NCI-H524 (cell line): ENCODE data around the gene CCND1.
"Not testable (repeated sequence)": the region's sequence is repeated elsewhere in the genome, so short reads cannot be mapped to it uniquely, and the experiment has no call there.

Experiments
- DNase-seq, 2 experiments: peaks; one replicate each; lab custom pipeline; 2025; lab: John Stamatoyannopoulos, UW

CCND1 gene

DNA sequence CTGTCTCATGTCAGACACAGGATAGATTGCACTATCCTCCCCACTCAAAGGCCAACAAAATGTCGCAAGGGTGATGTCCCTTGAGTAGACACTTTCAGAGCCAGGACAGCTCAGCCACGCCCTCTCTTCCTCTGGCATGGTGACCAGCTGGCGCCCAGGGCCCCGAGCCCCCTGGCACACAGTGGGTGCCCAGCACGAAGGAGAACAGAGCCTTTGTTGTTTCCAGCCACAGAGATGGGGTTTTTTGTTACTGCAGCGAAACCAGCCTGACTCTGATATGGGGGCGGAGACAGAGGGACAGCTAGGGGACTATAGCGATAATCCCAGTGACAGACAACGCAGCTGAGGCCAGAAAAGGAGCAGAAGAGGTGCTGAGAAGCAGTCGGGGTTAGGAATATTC lies 23.3 kb upstream of the CCND1 start:
- no peak for DNase-seq

DNA sequence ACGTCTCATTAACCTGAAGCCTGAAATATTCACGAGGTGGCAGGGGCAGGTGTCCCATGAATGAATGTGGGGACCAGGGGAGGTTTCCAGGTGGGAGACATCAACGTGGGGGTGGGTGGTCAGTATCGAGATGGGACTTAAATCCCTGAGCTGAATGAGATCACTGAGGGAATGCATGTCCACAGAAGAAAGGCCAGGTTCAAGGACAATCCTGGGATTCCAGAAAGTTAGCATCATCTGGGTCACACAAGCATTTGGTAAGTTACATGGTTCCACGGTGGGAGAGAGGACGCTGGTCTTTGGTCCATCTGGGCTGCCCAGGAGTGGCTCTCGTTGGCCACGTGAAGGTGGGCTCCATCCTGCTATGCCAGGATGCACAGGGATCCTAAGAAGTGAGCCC lies 22.7 kb upstream of the CCND1 start:
- no peak for DNase-seq

DNA sequence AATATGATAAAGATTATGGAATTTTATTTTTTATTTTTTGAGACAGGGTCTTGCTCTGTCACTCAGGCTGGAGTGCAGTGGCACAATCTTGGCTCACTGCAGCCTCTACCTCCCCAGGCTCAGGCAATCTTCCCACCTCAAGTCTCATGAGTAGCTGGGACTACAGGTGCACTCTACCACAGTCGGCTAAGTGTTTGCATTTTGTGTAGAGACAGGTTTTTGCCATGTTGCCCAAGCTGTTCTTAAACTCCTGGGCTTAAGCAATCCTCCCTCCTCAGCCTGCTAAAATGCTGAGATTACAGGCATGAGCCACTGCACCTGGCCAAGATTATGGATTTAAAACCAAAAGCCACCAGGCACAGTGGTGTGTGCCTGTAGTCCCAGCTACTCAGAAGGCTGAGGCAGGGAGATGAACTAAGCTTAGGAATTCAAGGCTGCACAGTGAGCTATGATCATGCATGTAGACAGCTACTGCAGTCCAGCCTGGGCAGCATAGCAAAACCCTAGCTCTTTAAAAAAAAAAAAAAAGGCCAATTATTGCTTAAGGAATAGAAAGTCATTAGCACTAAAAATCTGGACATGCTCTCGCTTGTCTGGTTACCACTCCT lies 20.2 kb upstream of the CCND1 start:
- DNase-seq = peak in 1 of 2 experiments; percentile 18

DNA sequence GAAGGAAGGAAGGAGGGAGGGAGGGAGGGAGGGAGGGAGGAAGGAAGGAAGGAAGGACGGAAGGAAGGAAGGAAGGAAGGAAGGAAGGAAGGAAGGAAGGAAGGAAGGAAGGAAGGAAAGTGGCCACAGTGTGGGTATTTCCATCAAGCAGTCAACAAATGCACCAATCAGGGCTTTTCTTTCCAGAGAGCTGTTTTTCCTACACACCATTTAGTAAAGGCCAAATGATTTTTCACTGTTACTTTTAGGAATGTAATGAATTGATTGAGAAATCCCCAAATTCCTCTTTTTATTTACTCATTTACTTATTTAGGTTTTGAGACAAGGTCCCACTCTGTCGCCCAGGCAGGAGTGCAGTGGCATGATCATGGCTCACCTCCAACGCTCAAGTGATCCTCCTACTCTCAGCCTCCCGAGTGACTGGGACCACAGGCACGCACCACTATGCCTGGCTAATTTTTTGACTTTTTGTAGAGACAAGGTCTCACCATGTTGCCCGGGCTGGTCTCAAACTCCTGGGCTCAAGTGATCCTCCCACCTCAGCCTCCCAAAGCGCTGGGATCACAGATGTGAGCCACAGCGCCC lies 18.8 kb upstream of the CCND1 start:
- DNase-seq = not testable (repeated sequence)

DNA sequence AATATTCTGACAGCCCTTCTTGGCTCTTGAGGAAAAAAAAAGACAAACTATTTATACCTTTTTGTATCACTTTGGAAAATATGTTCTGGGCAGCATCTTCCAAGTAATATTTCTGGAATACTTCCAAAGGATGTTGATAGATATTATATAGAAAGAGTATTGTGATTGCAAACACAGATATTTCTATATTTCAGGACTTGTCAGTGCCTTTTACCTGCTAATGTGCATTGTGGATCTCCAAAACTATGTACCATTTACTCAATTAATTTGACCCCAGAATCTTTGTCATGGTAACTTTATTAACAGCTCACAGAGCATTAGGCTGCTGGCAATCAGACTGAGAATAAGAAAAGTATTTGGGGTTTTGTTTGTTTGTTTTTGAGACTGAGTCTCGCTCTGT lies 16.7 kb upstream of the CCND1 start:
- no peak for DNase-seq

DNA sequence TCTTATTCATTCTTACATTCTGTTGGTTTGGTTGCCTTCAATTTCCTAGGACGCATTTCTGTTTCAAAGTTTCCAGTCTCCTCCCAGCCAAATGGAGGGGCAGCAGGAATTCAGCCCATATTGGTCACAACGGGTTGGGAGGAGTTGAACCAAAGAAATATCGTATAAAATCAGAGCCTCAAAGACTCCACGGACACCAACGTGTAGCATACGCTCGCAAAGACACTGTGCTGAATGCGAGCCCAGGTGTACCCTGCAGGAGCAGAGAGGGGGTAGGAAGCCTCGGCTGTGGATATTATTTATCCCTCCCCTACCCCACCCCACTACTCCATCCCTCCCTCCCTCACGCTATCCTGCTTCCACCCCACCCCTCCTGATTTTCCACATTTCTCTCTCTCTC lies 15.5 kb upstream of the CCND1 start:
- DNase-seq = no peak

DNA sequence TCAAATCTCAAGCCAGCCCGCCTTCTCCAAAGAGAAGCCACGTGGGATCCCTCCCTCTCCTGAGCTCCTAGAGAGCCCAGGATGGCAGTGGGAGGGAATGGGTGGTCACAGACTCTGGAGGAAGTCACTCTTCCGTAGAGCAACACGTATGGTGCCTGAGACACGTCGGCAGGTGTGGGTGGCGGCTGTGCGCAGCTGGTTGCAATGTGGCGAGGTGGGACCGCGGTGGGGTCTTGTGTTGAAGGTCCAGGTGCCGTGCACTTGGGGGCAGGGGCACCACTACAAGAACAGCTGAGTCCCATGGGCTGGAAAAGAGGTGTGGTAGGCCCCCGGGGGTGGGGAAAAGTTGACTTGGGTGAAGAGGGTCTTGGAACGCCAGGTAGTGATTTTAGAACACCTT lies 13.4 kb upstream of the CCND1 start:
- no peak for DNase-seq

DNA sequence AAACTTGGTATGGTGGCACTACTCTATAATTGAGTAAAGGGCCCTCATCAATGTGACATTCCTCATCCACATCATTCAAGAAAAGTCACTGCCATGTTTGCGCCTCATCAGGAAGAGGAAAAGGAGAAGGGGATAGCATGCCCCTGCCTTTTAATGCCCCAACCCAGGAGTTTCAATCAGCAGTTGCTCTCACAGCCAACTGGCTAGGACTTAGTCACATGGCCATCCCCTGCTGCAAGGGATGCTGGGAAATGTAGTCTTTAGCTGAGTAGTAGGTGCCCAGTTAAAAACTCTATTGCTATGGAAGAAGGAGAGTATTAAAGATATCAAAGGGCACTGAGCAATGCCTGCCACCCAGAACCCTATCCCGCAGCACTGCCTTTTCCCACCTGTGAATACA lies 10.9 kb upstream of the CCND1 start:
- no peak for DNase-seq

DNA sequence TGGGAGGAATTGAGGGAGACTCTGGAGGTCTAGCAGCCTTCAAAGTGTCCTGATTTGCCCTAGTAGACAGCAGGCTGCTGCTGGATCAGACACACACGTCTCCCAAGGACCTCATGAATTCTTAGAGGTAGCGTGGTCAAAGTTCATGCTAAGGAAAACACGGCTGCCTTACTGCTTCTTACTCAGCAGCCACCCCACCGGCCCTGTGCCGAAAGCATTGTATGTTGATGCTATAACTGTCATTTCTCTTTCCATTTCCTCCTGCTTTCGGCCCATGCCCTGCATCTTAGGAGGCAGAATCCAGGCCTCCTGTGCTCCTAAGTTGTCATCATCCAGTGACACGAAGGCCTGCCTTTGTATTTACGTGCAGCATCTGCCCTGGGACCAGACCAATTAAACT lies 10.5 kb upstream of the CCND1 start:
- no peak for DNase-seq

DNA sequence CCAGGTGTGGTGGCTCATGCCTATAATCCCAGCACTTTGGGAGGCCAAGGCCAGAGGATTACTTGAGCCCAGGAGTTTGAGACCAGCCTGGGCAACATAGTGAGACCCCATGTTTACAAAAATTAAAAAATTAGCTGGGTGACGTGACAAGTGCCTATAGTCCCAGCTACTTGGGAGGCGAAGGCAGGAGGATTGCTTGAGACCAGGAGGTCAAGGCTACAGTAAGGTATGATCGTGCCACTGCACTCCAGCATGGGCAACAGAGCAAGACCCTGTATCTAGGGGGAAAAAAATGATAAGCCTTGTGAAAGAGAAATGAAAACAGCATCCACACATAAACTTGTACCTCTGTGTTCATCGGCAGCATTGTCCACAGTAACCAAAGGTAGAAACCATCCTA lies 8.1 kb upstream of the CCND1 start:
- DNase-seq = no peak

DNA sequence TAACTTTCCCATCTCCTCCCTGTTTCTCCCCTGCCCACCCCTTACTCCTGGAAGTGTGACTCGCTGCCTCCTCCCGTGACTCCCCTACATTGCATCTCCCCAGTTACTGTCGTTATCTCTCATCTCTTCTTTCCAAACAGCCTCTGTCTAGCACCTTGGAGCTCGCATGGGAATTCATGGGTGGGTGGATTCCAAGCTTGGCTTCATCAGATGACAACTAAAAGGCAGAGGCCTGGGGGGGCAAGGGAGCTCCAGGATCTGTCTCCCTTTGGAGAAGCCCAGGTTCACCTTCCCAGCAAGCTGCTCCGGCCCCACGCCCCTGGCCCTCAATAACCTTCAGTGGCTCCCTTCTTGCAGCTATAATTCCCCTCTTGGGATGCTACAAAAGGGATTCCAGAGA lies 6.9 kb upstream of the CCND1 start:
- no peak for DNase-seq

DNA sequence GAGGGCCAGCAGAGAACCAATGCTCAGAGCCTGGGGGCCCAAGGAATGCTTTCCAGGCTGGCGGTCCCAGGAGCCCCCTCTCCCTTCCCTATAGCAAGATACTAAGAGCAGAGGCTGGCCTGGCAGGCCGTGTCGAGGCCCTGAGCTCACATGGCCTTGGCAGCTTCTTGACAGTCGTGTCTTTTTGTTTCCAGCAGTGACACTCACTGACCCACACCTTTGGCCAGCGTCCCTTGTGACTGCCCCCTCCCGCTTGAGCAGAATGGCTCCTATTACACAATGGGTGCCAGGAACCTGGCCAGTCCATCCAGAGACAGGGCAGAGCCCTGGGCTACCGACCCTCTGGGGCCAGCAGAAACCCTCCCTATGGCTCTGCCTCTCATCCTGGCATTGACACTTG lies 6.4 kb upstream of the CCND1 start:
- no peak for DNase-seq

DNA sequence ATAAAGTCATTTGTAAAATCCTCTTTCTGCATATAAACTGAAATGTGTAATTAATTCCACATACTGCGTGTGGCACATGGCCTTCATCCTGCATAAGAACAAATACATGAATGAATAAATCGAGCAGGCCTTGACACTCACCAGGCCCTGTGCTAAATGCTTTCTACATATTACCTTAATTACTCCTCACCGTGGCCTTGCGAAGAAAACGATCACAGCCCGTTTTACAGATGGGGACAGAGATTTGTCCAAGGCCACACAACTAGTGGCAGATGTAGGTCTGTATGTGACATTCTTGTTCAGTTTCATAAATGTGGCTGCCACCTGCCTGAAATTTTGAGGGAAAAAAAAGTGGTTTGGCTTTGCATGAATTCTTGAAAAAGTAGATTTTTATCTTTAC lies 5.8 kb upstream of the CCND1 start:
- no peak for DNase-seq

DNA sequence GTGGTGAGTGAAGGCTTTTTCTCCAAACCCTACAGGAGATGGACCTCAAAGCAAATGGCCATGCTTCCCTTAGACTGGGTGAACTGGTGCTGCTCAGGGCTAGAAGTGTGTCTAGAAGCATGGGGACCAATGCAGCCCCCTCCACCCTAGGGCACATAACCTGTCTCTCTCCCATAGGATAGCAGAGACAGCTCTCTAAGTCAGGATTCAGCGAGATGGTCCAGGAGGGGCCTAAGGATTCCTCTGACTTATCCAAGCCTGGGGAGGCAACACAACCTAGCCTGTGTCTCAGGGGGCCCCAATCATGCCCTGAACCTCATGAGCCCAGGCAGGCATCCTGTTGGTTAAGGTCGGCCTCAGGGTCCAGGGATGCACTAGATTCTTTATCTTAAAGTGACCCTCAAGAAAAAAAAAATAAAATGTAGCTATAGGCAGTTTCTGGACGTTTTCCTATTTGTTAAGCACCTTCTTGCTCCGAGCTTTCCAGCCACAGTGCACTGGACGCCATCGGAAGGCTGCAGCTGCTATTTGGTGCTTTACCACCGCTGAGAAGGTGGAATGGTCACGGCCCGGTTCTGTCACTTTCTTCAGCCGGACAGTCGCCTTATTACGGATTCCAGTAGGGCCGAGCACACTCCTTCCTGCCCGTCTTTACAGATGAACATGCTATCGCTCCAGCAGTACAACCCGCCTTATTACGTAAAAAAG lies 5.0 kb upstream of the CCND1 start:
- no peak for DNase-seq

DNA sequence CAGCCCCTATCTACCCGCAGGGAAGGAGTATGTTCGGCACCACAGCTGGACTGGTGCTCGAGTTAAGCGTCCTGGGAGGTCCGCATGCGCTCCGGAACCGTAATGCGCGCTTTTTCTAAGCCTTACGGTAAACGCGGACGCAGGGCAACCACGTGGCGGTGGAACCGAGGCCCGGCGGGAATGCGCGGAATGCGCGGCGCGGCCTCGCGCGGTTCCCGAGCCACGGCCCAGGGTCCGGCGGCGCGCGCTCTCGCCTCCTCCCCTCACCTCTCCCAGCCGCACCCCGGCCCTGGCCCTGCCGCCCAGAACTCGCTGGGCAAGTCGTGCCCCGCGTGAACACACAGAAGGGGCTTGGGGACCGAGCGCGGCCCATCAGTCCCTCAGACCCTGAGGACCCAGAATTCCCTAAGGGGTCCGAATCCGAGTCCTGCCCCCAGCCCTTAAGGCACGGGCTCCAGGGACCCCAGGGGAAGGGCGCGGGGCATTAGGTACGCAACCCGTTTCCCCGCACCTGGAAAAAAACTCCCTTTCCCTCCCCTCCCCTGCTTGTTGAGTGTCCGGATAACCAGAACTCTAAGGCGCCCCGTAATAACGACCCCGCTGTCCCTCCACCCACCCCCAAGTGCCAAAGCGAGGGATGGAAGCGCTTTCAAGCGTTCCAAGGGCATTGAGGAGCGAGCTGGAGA lies 4.3 kb upstream of the CCND1 start:
- DNase-seq = peak; percentile 58 to 82

DNA sequence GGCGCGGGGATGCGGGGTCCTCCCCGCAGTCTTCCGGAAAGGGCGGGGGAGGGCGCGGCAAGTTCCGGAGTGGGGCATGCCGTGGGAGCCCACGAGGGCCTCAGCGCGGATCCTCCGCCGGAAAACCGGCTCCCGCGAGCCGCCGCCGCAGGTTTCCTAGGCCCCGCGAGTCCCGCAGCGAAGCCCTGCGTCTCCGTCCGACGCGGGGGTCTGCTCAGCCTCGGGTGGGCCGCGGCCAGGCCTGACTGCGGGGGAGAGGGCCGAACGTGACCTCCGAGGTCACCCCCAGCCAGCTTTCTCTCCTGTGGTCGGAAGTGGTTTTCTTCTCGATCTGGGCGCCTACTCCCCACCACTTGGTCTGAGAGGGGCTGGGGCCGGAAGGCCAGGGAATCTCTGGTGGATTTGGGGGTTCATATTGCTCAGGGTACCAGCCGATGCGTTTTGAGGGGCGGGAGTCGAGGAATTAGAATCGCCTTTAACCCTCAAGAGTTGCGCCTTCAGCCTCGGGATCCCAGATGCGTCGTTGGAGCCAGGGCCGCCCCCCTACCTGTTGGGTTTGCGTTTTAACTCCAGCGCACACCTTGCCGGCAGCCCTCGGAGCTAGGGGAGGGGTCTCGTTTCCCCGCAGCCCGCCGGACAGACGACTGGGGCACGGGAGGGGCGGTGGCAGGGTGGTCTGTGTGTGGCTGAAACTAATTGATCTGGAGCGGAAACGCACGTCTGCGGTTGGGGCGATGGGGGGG lies 3.6 kb upstream of the CCND1 start:
- DNase-seq = peak in 1 of 2 experiments; percentile 24

DNA sequence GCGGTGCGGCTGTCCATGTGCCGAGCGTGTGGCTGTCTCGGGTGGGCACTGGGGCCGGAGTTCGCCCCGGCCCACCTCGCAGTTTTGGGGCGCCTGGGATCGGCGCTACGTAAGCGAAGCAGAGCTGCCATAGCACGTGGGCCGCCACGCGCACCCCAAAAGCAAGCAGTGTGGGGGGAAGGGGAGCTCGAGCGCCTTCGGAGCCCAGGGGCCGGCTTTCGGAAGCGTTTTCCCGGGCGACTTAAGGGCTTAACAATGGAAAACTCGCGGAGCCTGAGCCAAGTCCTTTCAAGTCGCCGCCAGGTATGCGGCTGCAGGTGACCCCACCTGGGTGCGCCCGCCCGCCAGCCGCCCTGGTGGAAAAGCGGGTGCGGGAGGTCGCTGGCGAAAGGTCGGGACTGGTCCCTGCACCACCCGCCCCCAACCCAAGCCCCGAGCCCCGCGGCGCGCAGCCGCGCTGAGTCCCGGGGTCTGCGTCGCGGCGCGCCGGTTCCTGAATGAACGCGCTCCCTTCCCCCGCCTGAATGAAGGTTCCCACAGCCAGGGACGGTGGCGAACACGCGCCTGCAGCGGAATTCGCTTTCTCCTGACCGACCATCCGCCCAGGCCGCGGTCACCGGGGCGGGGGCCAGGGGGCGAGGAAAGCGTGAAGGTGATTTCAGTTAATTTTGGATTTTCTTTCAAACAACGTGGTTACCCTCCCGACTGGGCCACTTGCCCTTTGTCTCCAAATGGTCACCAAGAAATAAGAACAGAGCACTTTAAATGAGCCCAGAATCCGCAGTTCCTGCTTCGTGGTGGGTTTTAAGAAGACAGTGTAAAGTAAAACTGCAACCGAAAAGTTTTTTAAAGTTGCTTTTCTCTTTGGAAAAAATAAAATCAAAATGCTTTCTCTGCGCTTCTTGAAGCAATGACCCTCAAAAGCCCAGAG lies 2.8 kb upstream of the CCND1 start:
- DNase-seq = peak; percentile 53 to 73

DNA sequence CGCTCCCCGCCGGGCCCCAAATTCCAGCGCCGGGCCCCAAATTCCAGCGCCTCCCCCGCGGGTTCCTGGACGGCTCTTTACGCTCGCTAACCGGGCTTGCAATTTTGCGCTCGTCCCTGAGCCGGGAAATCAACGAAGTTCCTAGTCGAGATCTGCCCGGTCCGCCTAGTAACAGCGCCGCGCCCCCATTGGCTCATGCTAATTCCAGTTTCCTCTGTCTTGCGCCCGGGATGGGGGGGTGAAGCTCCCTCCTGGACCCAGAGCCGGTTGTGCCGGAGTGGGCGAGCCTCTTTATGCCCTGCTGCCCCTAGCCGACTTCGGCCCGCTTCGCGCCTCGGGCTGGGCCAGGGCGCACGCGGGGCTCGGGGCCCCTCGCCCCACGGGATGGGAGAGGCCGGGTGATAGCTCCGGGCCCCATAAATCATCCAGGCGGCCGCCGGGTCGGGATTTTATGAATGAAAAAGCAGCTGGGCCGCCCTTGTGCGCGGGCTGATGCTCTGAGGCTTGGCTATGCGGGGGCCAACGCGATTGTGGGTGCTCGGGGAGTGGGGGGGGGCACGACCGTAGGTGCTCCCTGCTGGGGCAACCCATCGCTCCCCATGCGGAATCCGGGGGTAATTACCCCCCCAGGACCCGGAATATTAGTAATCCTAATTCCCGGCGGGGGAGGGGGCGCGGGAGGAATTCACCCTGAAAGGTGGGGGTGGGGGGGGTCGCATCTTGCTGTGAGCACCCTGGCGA lies 1.8 kb upstream of the CCND1 start:
- peak; percentile 93 for DNase-seq

DNA sequence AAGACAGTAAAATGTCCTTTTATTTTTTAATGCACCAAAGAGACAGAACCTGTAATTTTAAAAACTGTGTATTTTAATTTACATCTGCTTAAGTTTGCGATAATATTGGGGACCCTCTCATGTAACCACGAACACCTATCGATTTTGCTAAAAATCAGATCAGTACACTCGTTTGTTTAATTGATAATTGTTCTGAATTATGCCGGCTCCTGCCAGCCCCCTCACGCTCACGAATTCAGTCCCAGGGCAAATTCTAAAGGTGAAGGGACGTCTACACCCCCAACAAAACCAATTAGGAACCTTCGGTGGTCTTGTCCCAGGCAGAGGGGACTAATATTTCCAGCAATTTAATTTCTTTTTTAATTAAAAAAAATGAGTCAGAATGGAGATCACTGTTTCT lies 1.1 kb upstream of the CCND1 start:
- DNase-seq = peak in 1 of 2 experiments; percentile 30

DNA sequence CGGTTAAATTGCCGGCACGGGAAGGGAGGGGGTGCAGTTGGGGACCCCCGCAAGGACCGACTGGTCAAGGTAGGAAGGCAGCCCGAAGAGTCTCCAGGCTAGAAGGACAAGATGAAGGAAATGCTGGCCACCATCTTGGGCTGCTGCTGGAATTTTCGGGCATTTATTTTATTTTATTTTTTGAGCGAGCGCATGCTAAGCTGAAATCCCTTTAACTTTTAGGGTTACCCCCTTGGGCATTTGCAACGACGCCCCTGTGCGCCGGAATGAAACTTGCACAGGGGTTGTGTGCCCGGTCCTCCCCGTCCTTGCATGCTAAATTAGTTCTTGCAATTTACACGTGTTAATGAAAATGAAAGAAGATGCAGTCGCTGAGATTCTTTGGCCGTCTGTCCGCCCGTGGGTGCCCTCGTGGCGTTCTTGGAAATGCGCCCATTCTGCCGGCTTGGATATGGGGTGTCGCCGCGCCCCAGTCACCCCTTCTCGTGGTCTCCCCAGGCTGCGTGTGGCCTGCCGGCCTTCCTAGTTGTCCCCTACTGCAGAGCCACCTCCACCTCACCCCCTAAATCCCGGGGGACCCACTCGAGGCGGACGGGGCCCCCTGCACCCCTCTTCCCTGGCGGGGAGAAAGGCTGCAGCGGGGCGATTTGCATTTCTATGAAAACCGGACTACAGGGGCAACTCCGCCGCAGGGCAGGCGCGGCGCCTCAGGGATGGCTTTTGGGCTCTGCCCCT lies 529 bp upstream of the CCND1 start:
- peak in 1 of 2 experiments; percentile 41 for DNase-seq
